Karpas-422 (cell line): Measurements from ENCODE around the gene ZNF169. TPM values are rescaled to one million over a fixed set of nuclear protein-coding genes. Genes with fewer than 3 reads are reported as not detected.
"Not testable (repeated sequence)": the region's sequence is repeated elsewhere in the genome, so short reads cannot be mapped to it uniquely, and the experiment has no call there.

Experiments
- DNase-seq: peaks from one replicate; pipeline ENCODE4 v3.0.0-alpha.2; 2015
- H2AFZ ChIP-seq: fragments of 200-600 bp; sonication (generic); 2 replicates; pipeline ENCODE4 v1.6.1; 2014; ENCODE audit warnings: antibody characterized with exemption, low read length, mixed read lengths
- H3K27ac ChIP-seq: fragments of 200-600 bp; sonication (generic); 2 replicates; pipeline ENCODE4 v1.5.1; 2014; ENCODE audit warnings: mild to moderate bottlenecking, low read length, moderate library complexity
- H3K27me3 ChIP-seq: fragments of 200-600 bp; sonication (generic); 2 replicates; pipeline ENCODE4 v1.6.1; 2014; ENCODE audit warnings: low read length, mixed read lengths
- H3K36me3 ChIP-seq: fragments of 200-600 bp; sonication (generic); 2 replicates; pipeline ENCODE4 v1.6.1; 2014; ENCODE audit warnings: low read length, mixed read lengths; ENCODE audit not compliant: insufficient read depth
- H3K4me1 ChIP-seq: fragments of 200-600 bp; sonication (generic); 2 replicates; pipeline ENCODE4 v1.6.1; 2014; ENCODE audit warnings: mild to moderate bottlenecking, low read length, mixed read lengths
- H3K4me2 ChIP-seq: fragments of 200-600 bp; sonication (generic); 2 replicates; pipeline ENCODE4 v1.6.1; 2014; ENCODE audit warnings: low read length, low read depth, mild to moderate bottlenecking; ENCODE audit not compliant: poor library complexity, severe bottlenecking
- H3K4me3 ChIP-seq: fragments of 200-600 bp; sonication (generic); 2 replicates; pipeline ENCODE4 v1.5.1; 2014; ENCODE audit warnings: mild to moderate bottlenecking, antibody characterized with exemption, low read length, mixed read lengths
- H3K79me2 ChIP-seq: fragments of 200-600 bp; sonication (generic); 2 replicates; pipeline ENCODE4 v1.6.1; 2014; ENCODE audit warnings: mild to moderate bottlenecking, low read length, mixed read lengths
- H3K9ac ChIP-seq: fragments of 200-600 bp; sonication (generic); 2 replicates; pipeline ENCODE4 v1.6.0; 2014; ENCODE audit warnings: low read length
- H3K9me2 ChIP-seq: fragments of 200-600 bp; sonication (generic), shearing (Covaris generic); replicated peaks from 2 replicates; pipeline ENCODE4 v1.6.0; 2014; ENCODE audit warnings: mild to moderate bottlenecking, low read length, moderate library complexity; ENCODE audit not compliant: insufficient read depth
- H3K9me3 ChIP-seq: fragments of 300-700, 200-600 bp; sonication (generic); 2 replicates; pipeline ENCODE4 v1.6.1; 2014; ENCODE audit warnings: low read length, mixed read lengths
- H4K20me1 ChIP-seq: fragments of 200-600 bp; sonication (generic); 2 replicates; pipeline ENCODE4 v1.6.1; 2014; ENCODE audit warnings: mild to moderate bottlenecking, antibody characterized with exemption, low read length, low read depth; ENCODE audit not compliant: insufficient read depth
- total RNA-seq: library from RNA; depleted of rRNA; stranded (reverse); fragments of >200 nt; shearing (Covaris generic); gene quantifications from 2 replicates; pipeline ENCODE4 v1.2.3, GENCODE V29; 2014; ENCODE audit warnings: low replicate concordance; rRNA removed

Gene ZNF169
- total RNA-seq, 1 experiment from 2014 or later = 37.8 TPM

GRCh38 chr9:94341703-94342102 lies 82.6 kb downstream of the ZNF169 start:
- H3K79me2 ChIP-seq, H4K20me1 ChIP-seq, H3K9me2 ChIP-seq, DNase-seq, H3K27me3 ChIP-seq, H3K4me1 ChIP-seq, H3K27ac ChIP-seq, H3K9me3 ChIP-seq, H3K4me2 ChIP-seq, H3K36me3 ChIP-seq, H2AFZ ChIP-seq, H3K9ac ChIP-seq, H3K4me3 ChIP-seq: not testable (repeated sequence)

DNA sequence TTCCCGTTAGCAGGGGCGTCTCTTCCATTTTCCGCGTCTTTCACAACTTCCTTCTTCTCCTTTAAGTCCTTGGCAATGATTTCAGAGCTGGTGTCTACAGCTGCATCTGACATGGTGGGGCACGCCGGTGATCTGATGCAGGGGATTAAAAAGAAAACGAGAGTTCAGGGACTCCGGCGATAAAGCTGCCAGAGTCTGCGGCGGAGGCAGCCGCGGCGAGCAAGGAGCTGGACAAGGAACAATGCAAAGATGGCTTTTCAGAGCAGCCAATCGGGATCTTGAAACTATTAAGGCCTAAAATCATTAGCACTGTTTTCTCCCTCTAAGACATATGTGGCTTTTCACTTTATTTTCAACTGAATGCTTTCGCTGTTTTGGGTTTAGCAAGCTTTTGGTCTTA lies 88.4 kb downstream of the ZNF169 start:
- not testable (repeated sequence) for H2AFZ ChIP-seq, H3K4me3 ChIP-seq, DNase-seq, H3K27ac ChIP-seq, H3K9me3 ChIP-seq, H3K9me2 ChIP-seq, H3K9ac ChIP-seq, H3K36me3 ChIP-seq, H3K4me2 ChIP-seq, H3K79me2 ChIP-seq, H3K27me3 ChIP-seq, H4K20me1 ChIP-seq, H3K4me1 ChIP-seq

GRCh38 chr9:94348754-94349153 lies 89.7 kb downstream of the ZNF169 start:
- H3K36me3 ChIP-seq, H4K20me1 ChIP-seq, H3K79me2 ChIP-seq, H3K4me2 ChIP-seq, H3K27ac ChIP-seq, H2AFZ ChIP-seq, H3K9me2 ChIP-seq, H3K4me3 ChIP-seq, H3K9ac ChIP-seq, H3K4me1 ChIP-seq, H3K9me3 ChIP-seq, H3K27me3 ChIP-seq, DNase-seq: not testable (repeated sequence)

Other genes starting within 250 kb of the ZNF169 start
- 1.5 and 2.3 TPM in 2 replicates for gene PTPDC1, start 174.8 kb upstream of the ZNF169 start, total RNA-seq
- gene NUTM2F, start 69.3 kb downstream of the ZNF169 start, total RNA-seq = not detected in 2 replicates